Uterus (tissue), 2 donors: Measurements from ENCODE around the gene RAI14.

Experiments
- POLR2A ChIP-seq, 2 donors: fragments of 450-650 bp; IDR thresholded peaks; one replicate each; pipeline ENCODE4 v1.6.1; 2016; ENCODE audit warnings: antibody characterized with exemption in 2 of 2, mild to moderate bottlenecking in 1 of 2, moderate library complexity in 1 of 2
- TF ChIP-seq, protein P1 (sequence below), 4 experiments: fragments of 200-600 bp in 2 of 4; fragments of 450-650 bp in 2 of 4; sonication (generic) in 2 of 4; IDR thresholded peaks; one replicate each; pipeline ENCODE4 v1.5.1; 2016 to 2019; ENCODE audit warnings: antibody characterized with exemption in 4 of 4, mild to moderate bottlenecking in 2 of 4, moderate library complexity in 1 of 4

DNA sequence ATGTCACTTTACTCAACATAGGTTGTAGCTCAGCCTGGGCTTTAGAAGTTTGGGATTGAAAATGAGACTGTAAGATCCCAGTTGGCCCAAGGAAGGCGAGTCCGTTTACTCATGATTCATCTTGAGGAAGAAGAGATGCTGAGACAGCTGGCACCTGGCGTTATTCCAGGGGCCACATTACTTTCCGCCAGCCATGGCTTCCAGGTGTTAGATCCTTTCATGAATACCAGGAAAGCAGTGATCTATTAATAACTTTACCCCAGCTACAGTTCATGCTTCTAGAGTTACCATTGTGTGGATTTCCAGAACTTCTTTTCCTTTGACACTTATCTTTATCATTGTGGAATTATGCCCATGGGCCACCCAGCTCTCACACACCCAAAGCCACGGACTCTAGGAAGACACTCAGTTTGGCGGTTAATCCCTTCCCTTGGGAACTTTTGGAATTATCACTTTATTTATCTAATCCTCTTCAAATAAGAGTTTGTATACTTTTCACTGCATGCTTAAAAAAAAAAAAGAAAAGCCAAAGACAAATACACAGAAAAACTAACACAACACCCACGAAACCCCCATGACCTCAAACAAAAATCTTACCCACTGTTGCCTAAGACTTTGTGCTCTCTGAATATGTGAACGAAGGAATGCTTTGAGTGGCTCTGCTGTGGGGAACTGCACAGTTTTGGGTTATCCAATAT is 26.9 kb downstream of the RAI14 start:
- TF ChIP-seq, protein P1, sequence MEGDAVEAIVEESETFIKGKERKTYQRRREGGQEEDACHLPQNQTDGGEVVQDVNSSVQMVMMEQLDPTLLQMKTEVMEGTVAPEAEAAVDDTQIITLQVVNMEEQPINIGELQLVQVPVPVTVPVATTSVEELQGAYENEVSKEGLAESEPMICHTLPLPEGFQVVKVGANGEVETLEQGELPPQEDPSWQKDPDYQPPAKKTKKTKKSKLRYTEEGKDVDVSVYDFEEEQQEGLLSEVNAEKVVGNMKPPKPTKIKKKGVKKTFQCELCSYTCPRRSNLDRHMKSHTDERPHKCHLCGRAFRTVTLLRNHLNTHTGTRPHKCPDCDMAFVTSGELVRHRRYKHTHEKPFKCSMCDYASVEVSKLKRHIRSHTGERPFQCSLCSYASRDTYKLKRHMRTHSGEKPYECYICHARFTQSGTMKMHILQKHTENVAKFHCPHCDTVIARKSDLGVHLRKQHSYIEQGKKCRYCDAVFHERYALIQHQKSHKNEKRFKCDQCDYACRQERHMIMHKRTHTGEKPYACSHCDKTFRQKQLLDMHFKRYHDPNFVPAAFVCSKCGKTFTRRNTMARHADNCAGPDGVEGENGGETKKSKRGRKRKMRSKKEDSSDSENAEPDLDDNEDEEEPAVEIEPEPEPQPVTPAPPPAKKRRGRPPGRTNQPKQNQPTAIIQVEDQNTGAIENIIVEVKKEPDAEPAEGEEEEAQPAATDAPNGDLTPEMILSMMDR (IDR thresholded peaks at IDR 0.05) = no peak
- TF ChIP-seq POLR2A (IDR thresholded peaks at IDR 0.05) = no peak
